Suprapubic skin (tissue), 4 donors: ENCODE data around the gene BCAP31. TPM values are rescaled to one million over a fixed set of nuclear protein-coding genes. Genes with fewer than 3 reads are reported as not detected.

Experiments
- DNase-seq, 2 donors: peaks; one replicate each; pipeline ENCODE4 v3.0.0-alpha.2; 2019; ENCODE audit warnings: low spot score in 2 of 2
- H3K27ac ChIP-seq: fragments of 200-600 bp; sonication (generic); one replicate; pipeline ENCODE4 v1.5.1; 2019
- H3K27me3 ChIP-seq: fragments of 200-600 bp; sonication (generic); one replicate; pipeline ENCODE4 v1.5.1; 2019
- H3K36me3 ChIP-seq: fragments of 200-600 bp; sonication (generic); one replicate; pipeline ENCODE4 v1.5.1; 2019
- H3K4me1 ChIP-seq: fragments of 200-600 bp; sonication (generic); one replicate; pipeline ENCODE4 v1.5.1; 2019
- H3K4me3 ChIP-seq: fragments of 200-600 bp; sonication (generic); one replicate; pipeline ENCODE4 v1.5.1; 2019; ENCODE audit warnings: mild to moderate bottlenecking
- H3K9me3 ChIP-seq: fragments of 200-600 bp; sonication (generic); one replicate; pipeline ENCODE4 v1.5.1; 2019
- EP300 ChIP-seq: sonication (generic); formaldehyde crosslinking; IDR thresholded peaks from one replicate; pipeline ENCODE4 v1.6.1; 2017; ENCODE audit warnings: antibody characterized with exemption
- POLR2A ChIP-seq, 2 donors: fragments of 450-650 bp; IDR thresholded peaks; one replicate each; pipeline ENCODE4 v1.6.1; 2017; ENCODE audit warnings: antibody characterized with exemption in 2 of 2, mild to moderate bottlenecking in 2 of 2, moderate library complexity in 2 of 2
- POLR2AphosphoS5 ChIP-seq, 3 donors: sonication (generic); formaldehyde crosslinking; IDR thresholded peaks; one replicate each; pipeline ENCODE4 v1.6.1; 2017; ENCODE audit warnings: antibody characterized with exemption in 3 of 3
- WGBS: methylation state at CpG from one replicate; pipeline ENCODE4 v1.1.5; 2018; 5-methylcytosine and 5-hydroxymethylcytosine counted together
- total RNA-seq, 4 donors: library from RNA; depleted of rRNA; stranded (reverse); fragments of >200 nt; gene quantifications; one replicate each; pipeline ENCODE4 v1.1.0, GENCODE V29; 2016
- TF ChIP-seq, protein P1 (sequence below), 2 donors: fragments of 200-600 bp in 1 of 2; fragments of 450-650 bp in 1 of 2; sonication (generic) in 1 of 2; IDR thresholded peaks; one replicate each; pipeline ENCODE4 v1.5.1; 2016 to 2019; ENCODE audit warnings: antibody characterized with exemption in 2 of 2, mild to moderate bottlenecking in 1 of 2, moderate library complexity in 1 of 2

BCAP31 gene
- total RNA-seq, result 100 to 1,000 TPM; 112 to 170 (median 167) TPM

GRCh38 chrX:153724252-153725038, at the start of gene BCAP31, which contains the start of gene ABCD1:
Gene BCAP31, minus strand, starts transcription at chrX:153724387. Its CDS starts 1,143 bp downstream, at chrX:153723244.
Gene ABCD1, plus strand, starts transcription at chrX:153724856. Its CDS starts 411 bp downstream, at chrX:153725267.
- Histone ChIP-seq H3K4me3 (peak within 1 kb of the TSS; percentile 73), H3K27ac (peak within 1 kb of the TSS; percentile 92), H3K36me3 (peaks cover 16% of the 10 kb centered on the region), H3K27me3 (no peaks in the 10 kb centered on the region), H3K4me1 (peaks cover 61% of the 10 kb centered on the region), H3K9me3 (no peaks in the 10 kb centered on the region)
- DNase-seq, result peak; percentile 90 to 93
- 33% methylated on average over 22 of the region's 88 CpGs for WGBS
- no peak for TF ChIP-seq POLR2AphosphoS5 (IDR thresholded peaks at IDR 0.05)
- no peak for TF ChIP-seq EP300
- TF ChIP-seq, protein P1, sequence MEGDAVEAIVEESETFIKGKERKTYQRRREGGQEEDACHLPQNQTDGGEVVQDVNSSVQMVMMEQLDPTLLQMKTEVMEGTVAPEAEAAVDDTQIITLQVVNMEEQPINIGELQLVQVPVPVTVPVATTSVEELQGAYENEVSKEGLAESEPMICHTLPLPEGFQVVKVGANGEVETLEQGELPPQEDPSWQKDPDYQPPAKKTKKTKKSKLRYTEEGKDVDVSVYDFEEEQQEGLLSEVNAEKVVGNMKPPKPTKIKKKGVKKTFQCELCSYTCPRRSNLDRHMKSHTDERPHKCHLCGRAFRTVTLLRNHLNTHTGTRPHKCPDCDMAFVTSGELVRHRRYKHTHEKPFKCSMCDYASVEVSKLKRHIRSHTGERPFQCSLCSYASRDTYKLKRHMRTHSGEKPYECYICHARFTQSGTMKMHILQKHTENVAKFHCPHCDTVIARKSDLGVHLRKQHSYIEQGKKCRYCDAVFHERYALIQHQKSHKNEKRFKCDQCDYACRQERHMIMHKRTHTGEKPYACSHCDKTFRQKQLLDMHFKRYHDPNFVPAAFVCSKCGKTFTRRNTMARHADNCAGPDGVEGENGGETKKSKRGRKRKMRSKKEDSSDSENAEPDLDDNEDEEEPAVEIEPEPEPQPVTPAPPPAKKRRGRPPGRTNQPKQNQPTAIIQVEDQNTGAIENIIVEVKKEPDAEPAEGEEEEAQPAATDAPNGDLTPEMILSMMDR (IDR thresholded peaks at IDR 0.05), result no peak
- TF ChIP-seq POLR2A (IDR thresholded peaks at IDR 0.05), result no peak

DNA sequence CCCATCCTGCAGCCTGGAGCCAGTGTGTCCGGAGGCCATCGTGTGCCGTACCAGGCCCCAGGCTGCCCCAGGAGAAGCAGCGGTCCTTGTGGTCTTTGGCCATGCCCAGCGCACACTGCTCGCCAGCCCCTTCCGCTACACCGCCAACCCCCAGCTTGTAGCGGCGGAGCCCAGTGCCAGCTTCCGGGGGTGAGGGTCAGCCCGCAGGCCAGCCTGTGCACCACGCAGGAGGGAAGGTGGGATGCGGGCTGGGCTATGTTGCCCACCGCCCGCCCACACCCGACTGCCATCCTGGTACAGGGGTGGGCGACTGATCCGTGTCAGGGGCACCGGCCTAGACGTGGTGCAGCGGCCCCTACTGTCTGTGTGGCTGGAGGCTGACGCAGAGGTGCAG, 49.0 kb upstream of the BCAP31 start:
- Histone ChIP-seq H3K27me3 (no peaks in the 10 kb centered on the region), H3K36me3 (no peaks in the 10 kb centered on the region), H3K27ac (no peak overlapping the region), H3K4me3 (no peak overlapping the region), H3K9me3 (no peaks in the 10 kb centered on the region), H3K4me1 (no peaks in the 10 kb centered on the region)
- no CpG with 5 or more reads among the region's 23 CpGs for WGBS
- no peak for TF ChIP-seq POLR2A (IDR thresholded peaks at IDR 0.05)
- TF ChIP-seq EP300, result no peak
- no peak for TF ChIP-seq POLR2AphosphoS5 (IDR thresholded peaks at IDR 0.05)
- TF ChIP-seq, protein P1 (IDR thresholded peaks at IDR 0.05), result no peak
- DNase-seq, result no peak

GRCh38 chrX:153772316-153773217, 48.4 kb upstream of the BCAP31 start:
- Histone ChIP-seq H3K27ac (no peak overlapping the region), H3K27me3 (no peaks in the 10 kb centered on the region), H3K4me1 (no peaks in the 10 kb centered on the region), H3K36me3 (no peaks in the 10 kb centered on the region), H3K9me3 (no peaks in the 10 kb centered on the region), H3K4me3 (no peak overlapping the region)
- no peak for DNase-seq
- TF ChIP-seq POLR2AphosphoS5 (IDR thresholded peaks at IDR 0.05) (no peak), EP300 (no peak), POLR2A (IDR thresholded peaks at IDR 0.05) (no peak)
- TF ChIP-seq, protein P1 (IDR thresholded peaks at IDR 0.05), result no peak
- 84% methylated on average over 4 of the region's 21 CpGs for WGBS

- WGBS, result 82% methylated on average over 10 of the region's 37 CpGs
- no peaks in the 10 kb centered on the region for H3K9me3 ChIP-seq
- no peak for TF ChIP-seq POLR2AphosphoS5 (IDR thresholded peaks at IDR 0.05)
- TF ChIP-seq POLR2A (IDR thresholded peaks at IDR 0.05), result no peak
- TF ChIP-seq, protein P1 (IDR thresholded peaks at IDR 0.05), result no peak
- no peak for TF ChIP-seq EP300
- H3K36me3 ChIP-seq, result no peaks in the 10 kb centered on the region
- H3K4me1 ChIP-seq, result peaks cover under 1% of the 10 kb centered on the region
- DNase-seq, result peak in 1 of 2 donors; percentile 60
- H3K27ac ChIP-seq, result no peak overlapping the region
- H3K27me3 ChIP-seq, result no peaks in the 10 kb centered on the region
- H3K4me3 ChIP-seq, result no peak overlapping the region
These were observed 47.5 kb upstream of the BCAP31 start for GRCh38 chrX:153771415-153772315.
